Gastrocnemius medialis (tissue), 4 donors: ENCODE measurements around the gene POU3F1. TPM values are rescaled to one million over a fixed set of nuclear protein-coding genes. Genes with fewer than 3 reads are reported as not detected.

Experiments used
- ATAC-seq, 2 donors: fragments of 150-250 bp; one replicate each; pipeline ENCODE4 v1.9.1; 2016
- DNase-seq, 2 donors: peaks; one replicate each; pipeline ENCODE4 v3.0.0-alpha.2; 2019
- H3K27ac ChIP-seq, 4 donors: fragments of 200-600 bp; sonication (generic); 1 replicate in 1 of 4; 2 replicates in 3 of 4; pipeline ENCODE4 v1.5.1; 2016 to 2018; ENCODE audit warnings: mild to moderate bottlenecking in 2 of 4, moderate library complexity in 1 of 4
- H3K27me3 ChIP-seq, 3 donors: fragments of 200-600 bp; sonication (generic) in 2 of 3; 1 replicate in 1 of 3; 2 replicates in 2 of 3; pipeline versions ENCODE4 v1.5.1 to v1.6.0; 2016 to 2019; ENCODE audit warnings: mild to moderate bottlenecking in 1 of 3, moderate library complexity in 1 of 3
- H3K36me3 ChIP-seq, 2 donors: fragments of 200-600 bp; sonication (generic) in 1 of 2; one replicate each; pipeline ENCODE4 v1.5.1; 2017 to 2018
- H3K4me1 ChIP-seq, 2 donors: fragments of 200-600 bp; sonication (generic) in 1 of 2; one replicate each; pipeline ENCODE4 v1.5.1; 2016 to 2017; ENCODE audit warnings: mild to moderate bottlenecking in 2 of 2
- H3K4me3 ChIP-seq, 4 donors: fragments of 200-600 bp; sonication (generic) in 3 of 4; 1 replicate in 1 of 4; 2 replicates in 3 of 4; pipeline ENCODE4 v1.5.1; 2016 to 2019; ENCODE audit warnings: mild to moderate bottlenecking in 2 of 4
- H3K9me3 ChIP-seq, 3 donors: fragments of 200-600 bp; sonication (generic) in 2 of 3; 1 replicate in 1 of 3; 2 replicates in 2 of 3; pipeline ENCODE4 v1.5.1; 2016 to 2019
- POLR2A ChIP-seq, 2 donors: fragments of 450-650 bp; IDR thresholded peaks; one replicate each; pipeline ENCODE4 v1.6.1; 2017; ENCODE audit warnings: antibody characterized with exemption in 2 of 2, mild to moderate bottlenecking in 2 of 2, moderate library complexity in 2 of 2
- in situ Hi-C, 4 donors: fragments of 200-750 bp; cut with MboI; loops; one replicate each; pipeline versions ENCODE4 v1.15.0 to v1.8.0; 2017; ENCODE audit warnings: low sequenced_read_pairs in 4 of 4
- intact Hi-C: fragments of 100-400 bp; cut with DNase I; formaldehyde crosslinking; loops from one replicate; pipeline ENCODE4 v1.15.1; 2023; ENCODE audit warnings: low total_unique reads
- total RNA-seq, 4 donors: library from RNA; depleted of rRNA; stranded (reverse); fragments of >200 nt; gene quantifications; one replicate each; pipeline versions ENCODE4 v1.1.0 to v1.2.3, GENCODE V29; 2016
- TF ChIP-seq, protein P1 (sequence below), 5 experiments: fragments of 450-650 bp in 3 of 5; fragments of 200-600 bp in 2 of 5; sonication (generic) in 2 of 5; IDR thresholded peaks in 4 of 5; conservative IDR thresholded peaks in 1 of 5; 1 replicate in 4 of 5; 2 replicates in 1 of 5; pipeline ENCODE4 v1.5.1; 2016 to 2019; ENCODE audit warnings: antibody characterized with exemption in 5 of 5, mild to moderate bottlenecking in 3 of 5, moderate library complexity in 3 of 5

Gene POU3F1
- total RNA-seq, 4 donors from 2014 or later, result 0.13 to 2.3 (median 0.69) TPM

DNA sequence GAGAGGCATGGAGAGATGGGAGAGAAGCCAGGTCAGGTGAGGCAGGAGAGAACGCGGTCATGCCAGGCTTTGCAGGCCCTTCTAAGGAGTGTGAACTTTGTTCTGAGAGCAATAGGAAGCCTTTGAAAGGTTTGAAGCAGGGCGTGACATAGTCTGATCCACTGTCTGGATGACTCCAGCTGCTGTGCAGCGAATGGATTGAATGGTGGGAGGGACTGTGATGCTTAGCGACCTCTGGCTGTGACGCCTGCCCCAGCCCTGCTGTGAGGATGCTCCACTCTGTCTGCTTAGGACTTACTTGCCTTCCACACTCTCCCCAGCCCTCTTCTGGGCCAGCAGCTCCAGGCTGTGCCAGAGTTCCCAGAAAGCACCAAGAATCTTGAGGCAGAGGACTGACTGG lies 41.8 kb upstream of the POU3F1 start:
- ATAC-seq, result no peak
- Histone ChIP-seq H3K27me3 (peaks cover 0 to 3% (median 0%) of the 10 kb centered on the region in 3 donors), H3K36me3 (no peaks in the 10 kb centered on the region), H3K4me1 (peaks cover 9 to 10% of the 10 kb centered on the region in 2 donors), H3K9me3 (no peaks in the 10 kb centered on the region), H3K27ac (no peak overlapping the region), H3K4me3 (no peak overlapping the region)
- TF ChIP-seq, protein P1, sequence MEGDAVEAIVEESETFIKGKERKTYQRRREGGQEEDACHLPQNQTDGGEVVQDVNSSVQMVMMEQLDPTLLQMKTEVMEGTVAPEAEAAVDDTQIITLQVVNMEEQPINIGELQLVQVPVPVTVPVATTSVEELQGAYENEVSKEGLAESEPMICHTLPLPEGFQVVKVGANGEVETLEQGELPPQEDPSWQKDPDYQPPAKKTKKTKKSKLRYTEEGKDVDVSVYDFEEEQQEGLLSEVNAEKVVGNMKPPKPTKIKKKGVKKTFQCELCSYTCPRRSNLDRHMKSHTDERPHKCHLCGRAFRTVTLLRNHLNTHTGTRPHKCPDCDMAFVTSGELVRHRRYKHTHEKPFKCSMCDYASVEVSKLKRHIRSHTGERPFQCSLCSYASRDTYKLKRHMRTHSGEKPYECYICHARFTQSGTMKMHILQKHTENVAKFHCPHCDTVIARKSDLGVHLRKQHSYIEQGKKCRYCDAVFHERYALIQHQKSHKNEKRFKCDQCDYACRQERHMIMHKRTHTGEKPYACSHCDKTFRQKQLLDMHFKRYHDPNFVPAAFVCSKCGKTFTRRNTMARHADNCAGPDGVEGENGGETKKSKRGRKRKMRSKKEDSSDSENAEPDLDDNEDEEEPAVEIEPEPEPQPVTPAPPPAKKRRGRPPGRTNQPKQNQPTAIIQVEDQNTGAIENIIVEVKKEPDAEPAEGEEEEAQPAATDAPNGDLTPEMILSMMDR (IDR thresholded peaks at IDR 0.05 in 4 of 5, conservative IDR thresholded peaks at IDR 0.05 in 1 of 5), result no peak
- no peak for TF ChIP-seq POLR2A (IDR thresholded peaks at IDR 0.05)
- in situ Hi-C loops (no loop called here), intact Hi-C loops (no loop called here)
- DNase-seq, result no peak

DNA sequence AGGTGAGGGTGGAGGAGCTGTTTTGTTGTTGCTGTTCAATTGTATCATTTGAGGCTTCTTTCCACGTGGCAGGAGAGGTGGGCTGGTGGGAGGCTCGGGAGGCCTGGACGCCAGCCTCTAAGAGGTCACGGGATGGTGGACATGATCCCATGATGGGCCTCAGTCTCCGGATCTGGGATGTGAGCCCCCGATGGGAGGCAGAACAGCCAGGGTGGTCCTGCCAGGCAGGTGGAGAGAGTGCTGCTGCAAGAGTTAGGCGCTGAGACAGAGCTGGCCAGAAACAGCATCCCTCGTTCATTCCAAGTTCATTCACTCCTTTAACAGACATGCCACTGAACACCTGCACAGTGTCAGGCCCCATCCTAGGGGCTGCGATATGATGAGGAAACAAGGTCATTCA lies 41.1 kb upstream of the POU3F1 start:
- peaks cover 9 to 10% of the 10 kb centered on the region in 2 donors for H3K4me1 ChIP-seq
- no peak overlapping the region for H3K4me3 ChIP-seq
- TF ChIP-seq, protein P1 (IDR thresholded peaks at IDR 0.05 in 4 of 5, conservative IDR thresholded peaks at IDR 0.05 in 1 of 5), result no peak
- no peak for TF ChIP-seq POLR2A (IDR thresholded peaks at IDR 0.05)
- H3K36me3 ChIP-seq, result no peaks in the 10 kb centered on the region
- DNase-seq, result no peak
- in situ Hi-C loops, result no loop called here
- H3K27ac ChIP-seq, result no peak overlapping the region
- intact Hi-C loops, result no loop called here
- H3K27me3 ChIP-seq, result peaks cover 0 to 3% (median 0%) of the 10 kb centered on the region in 3 donors
- no peaks in the 10 kb centered on the region for H3K9me3 ChIP-seq
- ATAC-seq, result no peak

DNA sequence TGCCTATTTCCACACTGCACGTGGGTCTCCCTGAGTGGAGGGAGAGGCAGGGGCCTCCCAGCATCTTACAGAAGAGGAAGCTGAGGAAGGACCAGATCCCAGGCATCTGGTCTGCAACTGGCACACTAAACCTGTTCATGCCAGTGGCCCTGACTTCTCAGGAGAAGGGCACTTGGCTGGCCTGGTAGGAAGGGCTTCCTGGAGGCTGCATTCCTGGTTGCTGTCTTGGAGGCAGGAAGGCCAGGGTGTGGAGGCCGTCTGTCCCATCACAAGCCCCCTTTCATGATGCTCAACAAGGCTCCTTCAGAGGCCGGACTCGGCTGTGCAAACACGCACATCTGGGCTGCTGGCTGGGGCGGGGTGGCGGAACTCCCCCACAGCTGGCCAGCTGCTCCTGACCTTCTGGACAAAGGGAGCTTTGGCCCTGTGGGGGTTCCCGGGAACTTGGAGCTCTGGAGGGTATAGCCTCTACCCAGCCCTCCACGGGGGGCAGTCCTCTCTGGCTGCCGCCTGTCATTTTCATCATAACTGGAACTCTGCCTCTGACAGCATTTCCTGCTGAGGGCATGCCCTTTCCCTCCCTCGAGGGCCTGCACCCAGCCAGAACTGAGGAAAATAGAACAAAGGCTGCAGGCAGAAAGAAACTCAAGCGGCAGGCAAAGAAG lies 39.2 kb upstream of the POU3F1 start:
- no peaks in the 10 kb centered on the region for H3K9me3 ChIP-seq
- no peak overlapping the region for H3K4me3 ChIP-seq
- in situ Hi-C loops (no loop called here), intact Hi-C loops (no loop called here)
- H3K36me3 ChIP-seq, result no peaks in the 10 kb centered on the region
- no peak overlapping the region for H3K27ac ChIP-seq
- no peak for DNase-seq
- H3K4me1 ChIP-seq, result peaks cover 9 to 10% of the 10 kb centered on the region in 2 donors
- TF ChIP-seq POLR2A (IDR thresholded peaks at IDR 0.05), result no peak
- TF ChIP-seq, protein P1 (IDR thresholded peaks at IDR 0.05 in 4 of 5, conservative IDR thresholded peaks at IDR 0.05 in 1 of 5), result no peak
- H3K27me3 ChIP-seq, result peaks cover 0 to 2% (median 0%) of the 10 kb centered on the region in 3 donors
- no peak for ATAC-seq

DNA sequence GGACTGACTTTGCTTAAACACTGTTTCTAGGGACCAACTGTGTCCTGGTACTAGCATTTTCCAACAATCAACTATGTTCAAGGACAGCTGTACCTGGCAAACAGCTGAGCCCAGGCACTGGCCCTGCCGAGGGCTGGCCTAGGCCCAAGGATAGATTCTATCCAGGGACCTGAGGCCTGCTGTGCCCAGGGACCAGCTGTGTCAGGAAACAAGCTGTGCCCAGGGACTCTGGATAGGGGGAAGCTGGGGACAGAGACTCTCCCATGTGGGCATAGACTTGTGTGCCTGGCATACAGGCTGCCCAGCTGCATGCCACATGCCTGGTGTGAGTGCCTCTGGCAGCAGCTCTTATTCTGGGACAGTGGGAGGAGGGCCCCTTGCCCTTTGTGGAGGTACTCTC lies 38.1 kb upstream of the POU3F1 start:
- in situ Hi-C loops (no loop called here), intact Hi-C loops (no loop called here)
- ATAC-seq (peak; percentile 63 to 77), DNase-seq (peak; percentile 53 to 58)
- Histone ChIP-seq H3K27me3 (no peaks in the 10 kb centered on the region), H3K36me3 (no peaks in the 10 kb centered on the region), H3K4me1 (peaks cover 9 to 10% of the 10 kb centered on the region in 2 donors), H3K9me3 (no peaks in the 10 kb centered on the region), H3K27ac (peak overlapping the region in 2 of 4 donors; percentile 26 to 51), H3K4me3 (no peak overlapping the region)
- TF ChIP-seq, protein P1 (IDR thresholded peaks at IDR 0.05 in 4 of 5, conservative IDR thresholded peaks at IDR 0.05 in 1 of 5), result no peak

DNA sequence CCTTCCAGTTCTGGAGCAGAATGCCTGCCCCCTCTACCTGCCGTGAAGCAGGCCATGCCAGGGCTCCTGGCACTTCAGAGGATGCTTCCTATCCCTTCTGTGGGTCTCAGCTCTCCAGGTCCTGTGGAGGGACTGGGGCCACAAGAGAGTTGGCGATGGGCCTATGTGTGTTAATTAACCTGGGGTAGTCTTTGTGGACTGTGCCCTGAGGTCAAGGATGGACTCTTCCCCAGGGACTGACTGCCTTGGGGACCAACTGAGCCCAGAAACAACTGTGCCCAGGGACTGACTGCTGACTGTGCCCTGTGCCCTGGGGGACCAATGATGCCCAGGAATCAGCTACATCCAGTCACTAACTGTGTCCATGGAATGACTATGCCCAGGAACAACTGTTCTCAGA lies 37.5 kb upstream of the POU3F1 start:
- Histone ChIP-seq H3K4me3 (no peak overlapping the region), H3K36me3 (no peaks in the 10 kb centered on the region), H3K4me1 (peaks cover 9 to 10% of the 10 kb centered on the region in 2 donors), H3K9me3 (no peaks in the 10 kb centered on the region), H3K27ac (peak overlapping the region in 1 of 4 donors; percentile 51), H3K27me3 (no peaks in the 10 kb centered on the region)
- in situ Hi-C loops, result no loop called here
- DNase-seq, result no peak
- TF ChIP-seq POLR2A (IDR thresholded peaks at IDR 0.05), result no peak
- TF ChIP-seq, protein P1 (IDR thresholded peaks at IDR 0.05 in 4 of 5, conservative IDR thresholded peaks at IDR 0.05 in 1 of 5), result no peak
- no peak for ATAC-seq
- intact Hi-C loops, result no loop called here
